PFSK-1 (cell line): ENCODE results near the gene EXOC4.

ENCODE experiments used
- FOXP2 ChIP-seq: optimal IDR thresholded peaks from 2 replicates; pipeline ENCODE3; 2011; ENCODE audit warnings: borderline replicate concordance, control low read depth, inconsistent platforms; ENCODE audit not compliant: insufficient read depth; ENCODE audit errors: extremely low read length, extremely low read depth
- POLR2AphosphoS5 ChIP-seq: IDR thresholded peaks from 2 replicates; pipeline ENCODE4 v1.6.1; 2012; ENCODE audit warnings: low read depth, mild to moderate bottlenecking, control low read depth, low read length, moderate library complexity
- SIN3A ChIP-seq: IDR thresholded peaks from 2 replicates; pipeline ENCODE4 v1.6.1; 2012; ENCODE audit warnings: mild to moderate bottlenecking, low read length, moderate library complexity, borderline replicate concordance; ENCODE audit not compliant: insufficient read depth
- TAF1 ChIP-seq: IDR thresholded peaks from 2 replicates; pipeline ENCODE4 v1.6.1; 2012; ENCODE audit warnings: low read length, control low read depth, borderline replicate concordance; ENCODE audit not compliant: insufficient read depth
- TF ChIP-seq, protein P1 (sequence below), 2 experiments: IDR thresholded peaks; 2 replicates each; pipeline versions ENCODE4 v1.6.1 to v1.8.0; 2011 to 2012; ENCODE audit warnings: low read depth in 2 of 2, low read length in 2 of 2, control low read depth in 1 of 2, inconsistent platforms in 1 of 2, mild to moderate bottlenecking in 1 of 2, moderate library complexity in 1 of 2; ENCODE audit not compliant: insufficient read depth in 1 of 2

The EXOC4 gene

DNA sequence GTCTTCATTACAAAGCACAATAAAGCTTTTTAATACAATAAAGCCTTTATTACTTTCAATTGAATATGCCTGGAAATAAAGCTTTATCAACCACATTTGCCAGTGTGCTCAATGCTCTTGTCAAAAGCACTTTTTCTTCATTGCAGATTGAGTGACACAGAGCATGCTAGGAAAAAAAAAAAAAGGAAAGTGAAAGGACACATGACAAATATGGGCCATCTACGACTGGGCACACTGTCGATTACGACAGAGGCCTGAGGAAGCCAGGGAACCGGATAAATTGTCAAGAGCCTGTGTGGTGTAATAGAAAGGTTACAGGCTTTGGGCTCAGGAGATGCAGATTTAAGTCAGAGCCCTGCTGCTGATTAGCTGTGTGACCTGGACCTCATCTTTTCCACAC is 789.4 kb downstream of the EXOC4 start:
- TF ChIP-seq, protein P1, sequence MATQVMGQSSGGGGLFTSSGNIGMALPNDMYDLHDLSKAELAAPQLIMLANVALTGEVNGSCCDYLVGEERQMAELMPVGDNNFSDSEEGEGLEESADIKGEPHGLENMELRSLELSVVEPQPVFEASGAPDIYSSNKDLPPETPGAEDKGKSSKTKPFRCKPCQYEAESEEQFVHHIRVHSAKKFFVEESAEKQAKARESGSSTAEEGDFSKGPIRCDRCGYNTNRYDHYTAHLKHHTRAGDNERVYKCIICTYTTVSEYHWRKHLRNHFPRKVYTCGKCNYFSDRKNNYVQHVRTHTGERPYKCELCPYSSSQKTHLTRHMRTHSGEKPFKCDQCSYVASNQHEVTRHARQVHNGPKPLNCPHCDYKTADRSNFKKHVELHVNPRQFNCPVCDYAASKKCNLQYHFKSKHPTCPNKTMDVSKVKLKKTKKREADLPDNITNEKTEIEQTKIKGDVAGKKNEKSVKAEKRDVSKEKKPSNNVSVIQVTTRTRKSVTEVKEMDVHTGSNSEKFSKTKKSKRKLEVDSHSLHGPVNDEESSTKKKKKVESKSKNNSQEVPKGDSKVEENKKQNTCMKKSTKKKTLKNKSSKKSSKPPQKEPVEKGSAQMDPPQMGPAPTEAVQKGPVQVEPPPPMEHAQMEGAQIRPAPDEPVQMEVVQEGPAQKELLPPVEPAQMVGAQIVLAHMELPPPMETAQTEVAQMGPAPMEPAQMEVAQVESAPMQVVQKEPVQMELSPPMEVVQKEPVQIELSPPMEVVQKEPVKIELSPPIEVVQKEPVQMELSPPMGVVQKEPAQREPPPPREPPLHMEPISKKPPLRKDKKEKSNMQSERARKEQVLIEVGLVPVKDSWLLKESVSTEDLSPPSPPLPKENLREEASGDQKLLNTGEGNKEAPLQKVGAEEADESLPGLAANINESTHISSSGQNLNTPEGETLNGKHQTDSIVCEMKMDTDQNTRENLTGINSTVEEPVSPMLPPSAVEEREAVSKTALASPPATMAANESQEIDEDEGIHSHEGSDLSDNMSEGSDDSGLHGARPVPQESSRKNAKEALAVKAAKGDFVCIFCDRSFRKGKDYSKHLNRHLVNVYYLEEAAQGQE (IDR thresholded peaks at IDR 0.05; ENCODE audit: insufficient read depth in 1 of 2, low read depth in 2 of 2, low read length in 2 of 2): no peak
- TF ChIP-seq TAF1 (no peak), FOXP2 (no peak), POLR2AphosphoS5 (no peak), SIN3A (no peak)

DNA sequence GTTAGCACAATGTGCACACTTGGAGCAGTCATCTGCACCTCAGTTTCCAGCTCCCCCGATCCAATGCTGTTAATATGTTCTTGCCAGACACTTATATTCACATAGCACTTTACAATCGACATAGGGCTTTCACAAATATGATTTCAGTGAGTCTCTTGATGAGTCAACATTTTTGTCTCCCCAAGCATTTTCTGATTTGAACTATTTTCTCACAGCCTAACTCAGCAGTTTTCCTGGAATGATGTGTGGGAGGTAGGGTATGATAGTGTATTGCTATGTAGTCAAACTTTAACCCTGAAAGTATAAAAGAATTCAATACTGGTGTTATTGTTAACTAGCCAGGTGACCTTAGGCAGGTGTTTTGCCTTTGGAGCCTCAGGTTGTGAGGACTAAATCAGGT is 791.8 kb downstream of the EXOC4 start:
- TF ChIP-seq POLR2AphosphoS5 (no peak), TAF1 (no peak), FOXP2 (no peak), SIN3A (no peak)
- TF ChIP-seq, protein P1 (IDR thresholded peaks at IDR 0.05; ENCODE audit: insufficient read depth in 1 of 2, low read depth in 2 of 2, low read length in 2 of 2): no peak

DNA sequence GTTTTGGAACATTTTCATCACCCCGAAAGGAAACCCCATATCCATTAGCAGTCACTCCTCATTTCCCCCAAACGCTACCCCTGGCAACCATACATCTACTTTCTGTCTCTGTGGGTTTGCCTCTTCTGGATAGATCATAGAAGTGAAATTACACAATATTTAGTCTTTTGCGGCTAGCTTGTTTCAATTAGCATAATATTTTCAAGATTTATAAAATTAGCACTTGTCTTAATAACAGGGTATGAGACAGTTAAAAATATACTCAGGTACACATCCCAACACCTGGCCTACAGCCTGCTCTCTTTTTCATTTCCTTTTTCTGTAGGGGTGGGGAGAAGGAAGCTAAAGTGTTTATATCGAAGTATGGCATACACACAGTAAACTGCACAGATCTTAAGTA is 792.8 kb downstream of the EXOC4 start:
- TF ChIP-seq, protein P1 (IDR thresholded peaks at IDR 0.05; ENCODE audit: insufficient read depth in 1 of 2, low read depth in 2 of 2, low read length in 2 of 2): no peak
- no peak for TF ChIP-seq POLR2AphosphoS5
- TF ChIP-seq FOXP2: no peak
- TF ChIP-seq TAF1: no peak
- no peak for TF ChIP-seq SIN3A

DNA sequence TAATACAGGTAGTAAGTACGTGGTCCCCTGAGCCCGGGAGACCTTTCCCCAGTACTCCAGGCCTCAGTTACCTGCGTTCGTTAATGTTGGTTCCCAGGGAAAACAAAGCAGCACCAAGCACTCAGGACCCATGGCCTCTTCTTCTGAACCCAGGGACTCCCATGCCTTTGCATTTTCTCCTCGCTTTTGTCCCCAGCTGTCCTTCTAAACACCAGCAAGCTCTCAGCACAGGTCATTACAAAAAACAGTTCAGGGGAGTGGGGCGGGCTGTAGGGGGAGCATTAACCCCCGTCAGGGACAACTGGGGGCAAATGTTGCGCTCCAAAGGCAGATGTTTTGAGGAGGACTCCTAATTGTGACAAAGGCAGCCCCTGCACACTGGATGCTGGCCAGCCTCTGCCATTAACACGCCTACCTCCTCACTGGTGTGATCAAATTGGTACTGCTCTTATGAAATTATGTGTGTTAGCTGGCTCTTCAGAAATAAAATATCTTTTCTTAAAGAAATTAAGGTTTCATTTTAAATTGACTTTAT is 793.8 kb downstream of the EXOC4 start:
- TF ChIP-seq, protein P1 (IDR thresholded peaks at IDR 0.05; ENCODE audit: insufficient read depth in 1 of 2, low read depth in 2 of 2, low read length in 2 of 2): no peak
- TF ChIP-seq TAF1 (no peak), POLR2AphosphoS5 (no peak), FOXP2 (no peak), SIN3A (no peak)

DNA sequence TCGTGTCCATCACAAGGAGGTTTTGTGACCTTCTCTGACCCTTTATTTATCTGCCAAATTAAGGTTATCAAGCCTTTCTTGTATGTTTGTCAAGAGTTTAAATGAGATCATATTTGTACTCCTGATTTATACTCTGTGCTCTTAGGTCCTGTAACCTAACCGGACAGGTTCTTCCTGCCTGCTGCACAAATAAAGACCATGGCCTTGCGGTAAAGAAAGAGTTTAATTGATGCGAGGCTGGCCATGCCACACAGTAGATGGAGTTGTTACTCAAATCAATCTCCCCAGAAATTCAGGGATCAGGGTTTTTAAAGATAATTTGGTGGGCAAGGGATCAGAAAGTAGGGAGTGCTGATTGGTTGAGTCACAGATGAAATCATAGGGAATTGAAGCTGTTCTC is 794.8 kb downstream of the EXOC4 start:
- no peak for TF ChIP-seq TAF1
- TF ChIP-seq, protein P1 (IDR thresholded peaks at IDR 0.05; ENCODE audit: insufficient read depth in 1 of 2, low read depth in 2 of 2, low read length in 2 of 2): no peak
- no peak for TF ChIP-seq POLR2AphosphoS5
- no peak for TF ChIP-seq FOXP2
- no peak for TF ChIP-seq SIN3A
